HG02642 (cell line): ENCODE results near the gene LRRC4B.
"Not testable (repeated sequence)": the region's sequence is repeated elsewhere in the genome, so short reads cannot be mapped to it uniquely, and the experiment has no call there.

Experiments
- ATAC-seq: cut with Tn5 transposase; IDR thresholded peaks from one replicate; pipeline ENCODE4 v1.9.1; 2021; ENCODE audit warnings: mild to moderate bottlenecking; ENCODE audit not compliant: unreplicated experiment, poor library complexity

The LRRC4B gene, protein sequence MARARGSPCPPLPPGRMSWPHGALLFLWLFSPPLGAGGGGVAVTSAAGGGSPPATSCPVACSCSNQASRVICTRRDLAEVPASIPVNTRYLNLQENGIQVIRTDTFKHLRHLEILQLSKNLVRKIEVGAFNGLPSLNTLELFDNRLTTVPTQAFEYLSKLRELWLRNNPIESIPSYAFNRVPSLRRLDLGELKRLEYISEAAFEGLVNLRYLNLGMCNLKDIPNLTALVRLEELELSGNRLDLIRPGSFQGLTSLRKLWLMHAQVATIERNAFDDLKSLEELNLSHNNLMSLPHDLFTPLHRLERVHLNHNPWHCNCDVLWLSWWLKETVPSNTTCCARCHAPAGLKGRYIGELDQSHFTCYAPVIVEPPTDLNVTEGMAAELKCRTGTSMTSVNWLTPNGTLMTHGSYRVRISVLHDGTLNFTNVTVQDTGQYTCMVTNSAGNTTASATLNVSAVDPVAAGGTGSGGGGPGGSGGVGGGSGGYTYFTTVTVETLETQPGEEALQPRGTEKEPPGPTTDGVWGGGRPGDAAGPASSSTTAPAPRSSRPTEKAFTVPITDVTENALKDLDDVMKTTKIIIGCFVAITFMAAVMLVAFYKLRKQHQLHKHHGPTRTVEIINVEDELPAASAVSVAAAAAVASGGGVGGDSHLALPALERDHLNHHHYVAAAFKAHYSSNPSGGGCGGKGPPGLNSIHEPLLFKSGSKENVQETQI

DNA sequence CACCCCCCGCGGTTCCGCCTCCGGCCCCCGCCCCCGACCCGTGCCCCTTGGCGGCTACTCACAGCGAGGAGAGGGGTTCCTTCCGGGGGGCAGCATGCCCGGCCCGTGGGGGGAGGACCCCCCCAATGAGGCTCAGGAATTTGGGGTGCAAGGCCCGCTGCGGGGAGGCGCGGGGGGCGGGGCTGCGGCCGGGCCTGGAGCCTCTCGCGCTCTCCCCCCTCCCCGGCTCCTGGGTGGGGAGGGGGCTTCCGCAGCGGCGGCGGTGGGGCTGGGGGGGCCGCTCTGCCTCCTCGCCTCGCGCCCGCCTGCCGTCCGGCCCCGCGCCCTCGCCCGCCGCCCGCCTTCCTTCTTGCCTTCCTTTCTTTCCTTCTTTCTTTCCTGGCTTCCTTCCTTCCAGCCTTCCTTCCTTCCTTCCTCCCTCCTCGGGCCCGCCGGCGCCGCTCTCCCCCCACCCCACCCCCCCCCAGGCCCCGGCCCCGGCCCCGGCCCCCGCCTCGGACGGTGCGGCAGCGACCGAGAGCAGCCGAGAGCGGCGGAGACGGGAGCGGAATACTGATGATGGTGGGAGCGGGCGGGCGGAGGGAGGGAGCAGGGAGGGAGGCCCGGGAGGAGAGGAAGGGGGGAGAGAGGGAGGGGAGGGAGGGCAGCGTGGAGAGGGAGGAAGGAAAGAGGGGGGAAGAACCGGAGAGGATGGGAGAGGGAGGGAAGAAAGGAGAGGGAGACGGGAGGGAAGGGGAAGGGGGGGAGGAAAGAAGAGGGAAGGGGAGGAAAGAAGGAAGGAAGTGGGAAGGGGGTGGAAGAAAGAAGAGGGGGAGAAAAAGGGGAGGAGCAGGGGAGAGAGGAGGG, at the start of gene LRRC4B:
LRRC4B (minus strand) TSS at position 554 of the 846 bp plus-strand sequence. CDS start 19,597 bp downstream, outside the sequence.
- ATAC-seq = no peak

DNA sequence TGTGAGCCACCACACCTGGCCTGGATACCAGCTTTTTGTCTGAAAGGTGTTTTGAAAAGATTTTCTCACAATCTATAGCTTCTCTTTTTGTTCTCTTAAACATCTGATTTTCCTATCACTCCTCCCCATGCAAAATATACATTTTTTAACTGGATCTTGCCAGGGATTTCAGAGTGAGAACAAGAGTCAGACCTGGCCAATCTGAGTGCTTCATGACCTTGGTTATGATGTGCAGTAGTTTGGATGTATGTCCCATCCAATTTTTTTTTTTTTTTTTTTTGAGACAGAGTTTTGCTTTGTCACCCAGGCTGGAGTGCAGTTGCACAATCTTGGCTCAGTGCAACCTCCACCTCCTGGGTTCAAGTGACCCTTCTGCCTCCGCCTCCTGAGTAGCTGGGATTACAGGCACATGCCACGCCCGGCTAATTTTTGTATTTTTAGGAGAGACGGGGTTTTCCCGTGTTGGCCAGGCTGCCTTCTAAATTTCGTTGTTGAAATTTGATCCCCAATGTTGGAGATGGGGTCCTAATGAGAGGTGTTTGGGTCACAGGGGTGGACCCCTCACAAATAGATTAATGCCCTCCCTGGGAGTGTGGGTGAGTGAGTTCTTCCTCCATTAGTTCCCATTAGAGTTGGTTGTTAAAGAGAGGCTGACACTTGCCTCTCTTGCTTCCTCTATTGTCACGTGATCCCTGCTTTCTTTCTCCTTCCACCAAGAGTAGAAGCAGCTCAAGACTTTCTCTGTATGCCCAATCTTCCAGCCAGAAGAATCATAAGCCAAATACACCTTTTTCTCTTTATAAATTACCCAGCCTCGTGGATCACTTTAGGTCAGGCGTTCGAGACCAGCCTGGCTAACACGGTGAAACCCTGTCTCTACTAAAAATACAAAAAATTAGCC, 44.5 kb upstream of the LRRC4B start:
- ATAC-seq = not testable (repeated sequence)

DNA sequence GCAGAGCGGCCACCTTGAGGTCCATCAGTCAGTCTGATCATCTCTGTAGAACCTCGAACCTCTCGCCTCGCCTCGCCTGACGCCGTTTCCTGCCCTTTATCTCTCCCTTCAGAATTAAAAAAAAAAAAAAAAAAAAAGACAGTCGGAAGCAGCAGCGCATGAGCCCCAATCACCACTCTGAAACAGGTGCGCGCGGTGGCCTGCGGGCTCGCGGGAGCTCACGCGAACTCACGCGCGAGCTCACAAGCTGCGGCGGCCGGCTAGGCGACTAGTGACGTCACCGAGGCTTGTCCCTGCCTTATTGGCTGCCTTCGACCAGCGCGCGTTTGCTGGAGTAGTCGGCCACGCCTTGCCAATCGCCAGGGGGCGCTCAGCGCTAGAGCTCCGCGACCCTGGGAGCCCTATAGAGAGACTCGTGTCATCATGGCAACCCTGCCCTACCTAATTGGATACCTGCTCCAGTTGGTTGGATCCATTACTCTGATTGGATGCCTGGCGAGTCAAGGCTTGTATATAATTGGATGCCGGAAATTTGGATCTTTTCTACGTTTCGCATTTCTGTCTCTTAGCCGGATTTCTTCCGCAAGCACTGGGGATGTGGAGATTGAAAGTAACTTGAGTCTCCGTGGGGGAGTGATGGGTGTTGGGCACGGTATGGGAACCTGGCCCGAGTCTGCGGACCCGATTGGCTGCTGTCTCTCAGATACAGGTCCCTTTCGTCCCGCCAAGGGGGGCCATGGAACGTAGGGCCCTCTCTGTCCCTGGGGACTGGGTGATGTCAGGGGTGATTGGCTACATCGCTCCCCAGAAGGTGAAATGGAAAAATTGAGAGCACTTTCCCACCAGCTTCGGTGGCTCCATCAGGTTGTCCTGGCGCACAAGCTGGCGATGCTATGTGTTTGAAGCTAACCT, 39.9 kb upstream of the LRRC4B start:
- ATAC-seq = no peak

DNA sequence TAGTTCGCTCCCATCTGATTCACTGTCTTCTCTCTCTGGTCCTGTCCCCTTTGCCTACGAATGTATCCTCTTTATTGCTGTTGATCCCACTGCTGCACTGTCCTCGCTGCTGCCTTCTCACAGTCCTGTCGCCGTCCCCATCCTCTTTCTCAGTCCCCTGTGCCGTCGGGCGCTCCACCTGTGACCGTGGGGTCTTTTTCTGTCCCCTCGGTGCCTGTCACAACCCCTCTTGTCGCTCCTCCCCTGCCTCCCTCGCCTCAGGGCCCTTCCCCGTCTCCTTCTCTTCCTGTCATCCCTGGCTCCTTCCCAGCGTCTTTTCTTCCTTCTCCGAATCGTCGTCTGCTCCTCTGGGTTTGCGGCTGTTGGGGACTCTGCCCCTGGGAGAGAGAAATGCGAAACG, 39.2 kb upstream of the LRRC4B start:
- ATAC-seq = no peak

DNA sequence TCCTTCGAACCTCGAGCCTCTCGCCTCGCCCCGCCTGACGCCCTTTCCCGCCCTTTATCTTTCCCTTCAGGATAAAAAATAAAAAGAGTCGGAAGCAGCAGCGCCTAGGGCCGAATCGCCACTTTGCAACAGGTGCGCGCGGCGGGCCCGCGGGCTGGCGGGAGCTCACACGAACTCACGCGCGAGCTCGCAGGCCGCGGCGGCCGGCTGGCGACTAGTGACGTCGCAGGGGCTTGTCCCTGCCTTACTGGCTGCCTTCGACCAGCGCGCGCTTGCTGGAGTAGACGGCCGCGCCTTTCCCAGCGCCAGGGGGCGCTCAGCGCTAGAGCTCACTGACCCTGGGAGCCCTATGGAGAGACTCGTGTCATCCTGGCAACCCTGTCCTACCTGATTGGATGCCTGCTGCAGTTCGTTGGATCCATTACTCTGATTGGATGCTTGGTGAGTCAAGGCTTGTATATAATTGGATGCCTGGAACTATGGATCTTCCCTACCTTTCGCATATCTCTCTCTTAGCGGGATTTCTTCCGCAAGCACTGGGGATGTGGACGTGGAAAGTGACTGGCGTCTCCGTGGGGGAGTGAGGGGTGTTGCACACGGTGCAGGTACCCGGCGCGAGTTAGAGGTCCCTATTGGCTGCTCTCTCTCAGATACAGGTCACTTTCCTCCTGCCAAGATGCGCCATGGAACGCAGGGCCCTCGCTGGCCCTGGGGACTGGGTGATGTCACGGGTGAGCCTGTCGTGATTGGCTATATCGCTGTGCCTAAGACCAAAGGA, 38.0 kb upstream of the LRRC4B start:
- ATAC-seq = not testable (repeated sequence)

DNA sequence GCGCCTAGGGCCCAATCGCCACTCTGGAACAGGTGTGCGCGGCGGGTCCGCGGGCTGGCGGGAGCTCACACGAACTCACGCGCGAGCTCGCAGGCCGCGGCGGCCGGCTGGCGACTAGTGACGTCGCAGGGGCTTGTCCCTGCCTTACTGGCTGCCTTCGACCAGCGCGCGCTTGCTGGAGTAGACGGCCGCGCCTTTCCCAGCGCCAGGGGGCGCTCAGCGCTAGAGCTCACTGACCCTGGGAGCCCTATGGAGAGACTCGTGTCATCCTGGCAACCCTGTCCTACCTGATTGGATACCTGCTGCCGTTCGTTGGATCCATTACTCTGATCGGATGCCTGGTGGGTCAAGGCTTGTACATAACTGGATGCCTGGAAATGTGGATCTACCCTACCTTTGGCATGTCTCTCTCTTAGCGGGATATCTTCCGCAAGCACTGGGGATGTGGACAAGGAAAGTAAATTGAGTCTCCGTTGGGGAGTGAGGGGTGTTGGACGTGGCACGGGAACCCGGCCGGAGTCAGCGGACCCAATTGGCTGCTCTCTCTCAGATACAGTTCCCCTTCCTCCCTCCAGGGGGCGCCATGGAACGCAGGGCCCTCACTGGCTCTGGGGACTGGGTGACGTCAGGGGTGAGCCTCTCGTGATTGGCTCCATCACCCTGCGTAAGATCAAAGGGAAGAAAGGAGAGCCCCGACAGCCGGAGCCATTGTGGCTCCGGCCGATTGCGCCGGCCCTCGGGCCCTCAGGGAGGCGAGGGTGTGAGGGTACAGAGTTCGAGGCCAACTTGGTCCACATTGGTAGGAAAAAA, 36.2 kb upstream of the LRRC4B start:
- not testable (repeated sequence) for ATAC-seq

DNA sequence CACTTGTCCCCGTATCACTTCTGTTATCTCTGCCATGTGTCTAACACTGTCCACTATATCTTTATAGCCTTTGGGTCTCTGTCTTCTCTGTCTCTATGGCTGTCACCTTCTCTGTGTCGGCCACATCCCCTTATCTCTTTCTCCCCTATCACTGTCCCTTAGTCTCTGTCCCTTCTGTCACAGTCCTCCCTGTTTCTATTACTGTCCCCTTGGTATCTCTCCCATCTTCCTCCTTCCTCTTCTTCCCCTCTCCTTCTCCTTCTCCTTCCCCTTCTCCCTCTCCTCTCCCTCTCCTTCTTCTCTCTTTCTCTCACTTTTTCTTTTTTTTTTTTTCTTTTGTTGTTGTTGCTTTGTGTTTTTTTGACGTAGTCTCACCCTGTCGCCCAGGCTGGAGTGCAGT, 34.7 kb upstream of the LRRC4B start:
- ATAC-seq = no peak

DNA sequence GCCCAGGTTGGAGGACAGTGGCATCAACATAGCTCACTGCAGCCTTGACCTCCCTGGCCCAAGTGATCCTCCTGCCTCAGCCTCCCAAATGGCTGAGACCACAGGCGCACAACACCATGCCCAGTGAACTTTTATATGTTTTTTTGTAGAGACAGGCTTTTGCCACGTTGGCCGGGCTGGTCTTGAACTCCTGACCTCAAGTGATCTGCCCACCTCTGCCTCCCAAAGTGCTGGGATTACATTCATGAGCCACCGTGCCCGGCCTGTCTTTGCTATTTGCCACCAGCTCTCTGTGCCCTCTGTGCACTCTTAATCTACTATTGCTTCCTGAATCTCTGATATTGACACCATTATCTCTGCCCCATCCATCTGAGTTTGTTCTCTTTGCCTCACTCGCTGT, 34.3 kb upstream of the LRRC4B start:
- no peak for ATAC-seq

DNA sequence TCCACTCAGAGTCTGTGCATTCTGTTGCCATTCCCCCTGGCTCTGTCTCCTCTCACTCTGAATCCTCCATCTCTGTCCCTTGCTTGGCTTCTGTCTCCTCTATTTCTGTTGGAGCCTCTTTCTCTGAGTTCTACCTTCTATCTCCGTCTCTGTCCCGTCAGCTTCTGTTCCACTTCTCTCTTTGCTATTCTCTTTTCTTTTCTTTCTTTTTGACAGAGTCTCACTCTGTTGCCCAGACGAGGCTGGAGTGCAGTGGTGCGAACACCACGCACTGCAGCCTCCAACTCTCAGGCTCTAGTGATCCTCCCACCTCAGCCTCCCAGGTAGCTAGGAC, 33.8 kb upstream of the LRRC4B start:
- no peak for ATAC-seq

DNA sequence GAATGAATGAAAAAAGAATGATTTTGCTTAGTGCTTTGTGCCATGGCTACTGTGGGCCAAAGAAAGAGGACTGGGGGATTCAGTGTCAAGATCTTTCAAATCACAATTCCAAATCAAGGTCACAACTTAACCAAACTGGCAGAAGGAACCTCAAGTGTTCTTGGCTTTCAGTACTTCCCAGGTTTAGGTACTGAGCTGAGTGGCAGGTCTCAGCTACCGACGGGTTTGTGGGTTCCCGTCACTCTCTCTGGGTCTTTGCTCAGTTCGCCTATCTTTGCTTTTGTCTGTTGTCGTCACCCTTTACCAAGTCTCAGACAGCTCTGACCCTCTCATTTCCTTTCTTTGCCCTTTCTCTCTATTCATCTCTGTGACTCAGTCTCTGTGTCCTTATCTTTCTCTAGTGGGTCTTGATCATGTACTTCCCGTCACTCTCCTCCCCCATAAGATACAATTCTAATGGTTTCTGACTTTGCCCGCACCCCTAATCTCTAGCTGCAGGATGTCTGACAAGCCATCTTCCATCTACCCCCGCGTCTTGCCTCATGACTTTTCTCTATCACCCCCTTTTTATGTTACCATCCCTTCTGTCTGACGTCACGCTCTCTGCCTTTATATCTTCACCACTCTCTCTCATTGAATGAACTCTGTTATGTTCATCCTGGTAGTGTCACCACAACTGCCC, 33.3 kb upstream of the LRRC4B start:
- ATAC-seq = no peak

DNA sequence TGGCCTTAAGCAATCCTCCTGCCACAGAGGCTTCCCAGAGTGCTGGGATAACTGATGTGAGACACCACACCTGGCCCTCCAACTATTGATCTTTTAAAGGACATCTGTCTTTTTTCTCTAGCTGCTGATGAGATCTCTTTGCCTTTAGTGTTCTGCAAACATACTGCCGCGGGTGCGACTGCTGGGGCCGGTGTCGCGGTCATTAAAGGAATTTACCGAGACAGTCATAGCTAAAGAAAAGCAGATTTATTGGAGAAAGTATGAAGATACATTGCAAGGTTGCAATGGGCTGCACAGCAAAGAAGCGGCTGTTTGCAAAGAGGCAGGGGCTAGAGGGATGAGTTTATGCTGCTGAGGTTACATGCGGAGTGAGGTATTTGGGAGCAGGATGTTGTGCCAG, 31.2 kb upstream of the LRRC4B start:
- no peak for ATAC-seq

DNA sequence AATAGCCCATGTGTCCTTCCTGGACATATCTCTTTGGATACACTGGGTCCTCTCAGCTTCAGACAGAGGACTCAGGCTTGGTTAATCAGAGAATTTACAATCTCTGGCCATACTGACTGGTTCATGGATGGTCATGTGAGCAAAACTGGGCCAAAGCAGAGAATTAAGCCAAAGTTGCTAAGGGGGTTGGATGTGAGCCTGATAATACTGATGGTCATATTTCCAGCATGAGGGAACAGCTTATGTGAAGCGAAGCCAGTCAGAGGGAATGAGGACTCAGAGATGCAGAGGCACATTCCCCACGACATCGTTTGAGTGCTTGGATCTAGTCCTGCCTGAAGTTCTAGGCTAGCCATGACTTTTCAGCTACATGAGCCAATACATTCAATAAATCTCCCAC, 22.0 kb upstream of the LRRC4B start:
- ATAC-seq = no peak

DNA sequence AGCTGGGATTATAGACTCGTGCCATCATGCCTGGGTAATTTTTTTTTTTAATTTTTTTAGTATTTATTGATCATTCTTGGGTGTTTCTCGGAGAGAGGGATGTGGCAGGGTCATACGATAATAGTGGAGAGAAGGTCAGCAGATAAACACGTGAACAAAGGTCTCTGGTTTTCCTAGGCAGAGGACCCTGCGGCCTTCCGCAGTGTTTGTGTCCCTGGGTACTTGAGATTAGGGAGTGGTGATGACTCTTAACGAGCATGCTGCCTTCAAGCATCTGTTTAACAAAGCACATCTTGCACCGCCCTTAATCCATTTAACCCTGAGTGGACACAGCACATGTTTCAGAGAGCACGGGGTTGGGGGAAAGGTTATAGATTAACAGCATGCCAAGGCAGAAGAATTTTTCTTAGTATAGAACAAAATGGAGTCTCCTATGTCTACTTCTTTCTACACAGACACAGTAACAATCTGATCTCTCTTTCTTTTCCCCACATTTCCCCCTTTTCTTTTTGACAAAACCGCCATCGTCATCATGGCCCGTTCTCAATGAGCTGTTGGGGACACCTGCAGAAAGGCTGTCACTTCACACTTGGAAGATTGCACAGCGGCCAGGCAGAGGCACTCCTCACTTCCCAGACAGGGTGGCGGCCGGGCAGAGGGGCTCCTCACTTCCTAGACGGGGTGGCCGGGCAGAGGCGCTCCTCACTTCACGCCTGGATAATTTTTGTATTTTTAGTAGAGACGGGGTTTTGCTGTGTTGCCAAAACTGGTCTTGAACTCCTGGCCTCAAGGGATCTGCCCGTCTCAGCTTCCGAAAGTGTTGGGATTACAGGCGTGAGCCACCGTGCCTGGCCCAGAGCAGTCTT, 13.8 kb upstream of the LRRC4B start:
- ATAC-seq = not testable (repeated sequence)

DNA sequence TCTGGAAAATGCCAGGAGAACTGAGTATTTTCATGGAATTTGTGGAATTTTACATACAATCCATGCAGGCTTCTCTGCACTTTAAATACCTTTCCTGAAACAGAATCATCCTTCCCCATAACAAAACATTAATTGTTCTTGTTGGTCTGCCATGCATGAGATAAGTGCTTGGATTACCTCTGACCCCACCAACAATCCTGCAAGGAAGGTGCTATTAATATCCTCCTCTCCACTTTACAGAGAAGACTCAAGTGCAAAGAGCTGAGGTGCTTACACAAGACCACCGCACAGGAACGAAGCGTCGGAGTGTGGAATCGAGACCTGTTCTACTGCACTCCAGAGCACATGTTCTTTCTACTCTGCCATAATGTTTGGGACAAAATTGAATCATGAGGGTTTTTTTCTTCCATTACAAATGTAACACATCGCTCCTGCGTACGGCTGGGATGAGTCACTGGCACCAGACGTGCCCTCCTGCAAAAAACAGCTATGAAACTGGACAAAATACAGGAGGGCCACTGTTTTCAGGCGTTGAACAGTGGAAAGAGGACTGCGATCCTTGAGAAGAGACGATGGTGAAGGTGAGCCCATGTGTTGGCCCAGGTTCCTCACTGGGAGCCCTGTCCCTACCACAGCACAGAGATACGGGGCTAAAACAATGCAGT, 12.9 kb upstream of the LRRC4B start:
- ATAC-seq = no peak

DNA sequence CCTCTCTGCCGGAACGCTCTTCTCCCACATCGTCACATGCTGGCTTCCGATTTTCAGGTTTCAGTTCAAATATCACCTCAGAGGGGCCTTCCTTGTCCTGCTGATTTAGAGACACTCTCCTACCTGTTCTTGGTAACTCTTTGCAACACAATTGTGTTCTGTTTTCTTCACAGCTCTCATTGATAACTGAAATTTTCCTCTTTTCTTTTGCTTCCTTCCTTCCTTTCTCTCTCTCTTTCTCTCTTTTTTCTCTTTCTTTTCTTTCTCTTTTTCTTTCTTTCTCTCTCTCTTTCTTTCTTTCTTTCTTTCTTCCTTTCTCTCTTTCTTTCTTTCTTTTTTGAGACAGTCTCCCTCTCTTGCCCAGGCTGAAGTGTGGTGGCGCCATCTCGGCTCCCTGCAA, 12.0 kb upstream of the LRRC4B start:
- ATAC-seq = no peak
